OCI-LY7 (cell line): Measurements from ENCODE around the gene GJB3. TPM values are rescaled to one million over a fixed set of nuclear protein-coding genes. Genes with fewer than 3 reads are reported as not detected.

Experiments used
- BruUV-seq: library from RNA; stranded (reverse); fragments of 400-500 nt; replicated peaks from 2 replicates; lab custom pipeline; 2021; lab: Mats Ljungman, UMichigan
- CTCF ChIA-PET: fragments of 300-600 bp; sonication (Branson Sonifier 250); formaldehyde crosslinking; loops from one replicate; lab custom pipeline; 2022; ENCODE audit warnings: antibody characterized with exemption; ENCODE audit not compliant: unreplicated experiment; lab: Charles Lee
- POLR2A ChIA-PET: fragments of 300-600 bp; sonication (Branson Sonifier 250); formaldehyde crosslinking; loops from one replicate; lab custom pipeline; 2022; ENCODE audit warnings: antibody characterized with exemption; lab: Charles Lee
- DNase-seq: peaks from one replicate; pipeline ENCODE4 v3.0.0-alpha.2; 2015; ENCODE audit warnings: low spot score
- H2AFZ ChIP-seq: fragments of 200-600 bp; sonication (generic), shearing (Covaris generic); 2 replicates; pipeline ENCODE4 v1.6.1; 2014; ENCODE audit warnings: mild to moderate bottlenecking, antibody characterized with exemption, low read length, moderate library complexity
- H3K27ac ChIP-seq: fragments of 200-600 bp; sonication (generic); 2 replicates; pipeline ENCODE4 v1.5.1; 2014; ENCODE audit warnings: mixed run types, low read depth, mild to moderate bottlenecking, moderate library complexity, low read length, inconsistent platforms; ENCODE audit not compliant: poor library complexity, severe bottlenecking
- H3K36me3 ChIP-seq: fragments of 200-600 bp; sonication (generic); 2 replicates; pipeline ENCODE4 v1.6.1; 2014; ENCODE audit warnings: mild to moderate bottlenecking, antibody characterized with exemption, low read length, moderate library complexity, mixed read lengths; ENCODE audit not compliant: insufficient read depth
- H3K4me1 ChIP-seq: fragments of 200-600 bp; sonication (generic); 2 replicates; pipeline ENCODE4 v1.5.1; 2014; ENCODE audit warnings: mild to moderate bottlenecking, low read length; ENCODE audit not compliant: insufficient read depth, poor library complexity, severe bottlenecking
- H3K4me2 ChIP-seq: fragments of 200-600 bp; sonication (generic); 2 replicates; pipeline ENCODE4 v1.6.1; 2014; ENCODE audit warnings: mild to moderate bottlenecking, low read length
- H3K4me3 ChIP-seq: fragments of 200-600 bp; sonication (generic); 2 replicates; pipeline ENCODE4 v1.5.1; 2014; ENCODE audit warnings: mild to moderate bottlenecking, low read depth, low read length; ENCODE audit not compliant: poor library complexity, severe bottlenecking
- H3K79me2 ChIP-seq: fragments of 200-600 bp; sonication (generic); 2 replicates; pipeline ENCODE4 v1.6.1; 2016; ENCODE audit warnings: low read depth, mild to moderate bottlenecking, low read length, moderate library complexity, mixed read lengths; ENCODE audit not compliant: insufficient read depth
- H3K9me2 ChIP-seq: fragments of 200-600 bp; sonication (generic); 2 replicates; pipeline ENCODE4 v1.6.1; 2016; ENCODE audit warnings: mild to moderate bottlenecking, low read length, mixed read lengths; ENCODE audit not compliant: insufficient read depth
- H3K9me3 ChIP-seq: fragments of 200-600 bp; sonication (generic); 2 replicates; pipeline ENCODE4 v1.6.1; 2014; ENCODE audit warnings: mild to moderate bottlenecking, mixed run types, low read length, mixed read lengths
- H4K20me1 ChIP-seq: fragments of 200-600 bp; sonication (generic); 2 replicates; pipeline ENCODE4 v1.6.1; 2014; ENCODE audit warnings: mild to moderate bottlenecking, antibody characterized with exemption, low read length, moderate library complexity, mixed read lengths; ENCODE audit not compliant: insufficient read depth
- CTCF ChIP-seq: fragments of 200-600 bp; sonication (generic); conservative IDR thresholded peaks from 2 replicates; pipeline ENCODE4 v1.5.1; 2014; ENCODE audit warnings: mild to moderate bottlenecking, antibody characterized with exemption, low read length, moderate library complexity, mixed read lengths
- EZH2phosphoT487 ChIP-seq: fragments of 200-600 bp; sonication (generic); IDR thresholded peaks from 2 replicates; pipeline ENCODE4 v1.6.1; 2018; ENCODE audit warnings: low read depth, borderline replicate concordance, mild to moderate bottlenecking, mixed run types, antibody characterized with exemption, low read length, moderate library complexity, mixed read lengths
- intact Hi-C: fragments of 100-400 bp; cut with micrococcal nuclease; formaldehyde crosslinking; loops from one replicate; pipeline ENCODE4 v1.10.0; 2022; ENCODE audit not compliant: unreplicated experiment
- total RNA-seq, 2 experiments: library from RNA; depleted of rRNA in 1 of 2; stranded (reverse); fragments of >200 nt in 1 of 2; shearing (Covaris generic) in 1 of 2; gene quantifications; 2 replicates each; pipeline ENCODE4 v1.2.3, GENCODE V29; 2014 to 2022

Gene GJB3
- total RNA-seq, 2 experiments from 2014 or later, result not detected

DNA sequence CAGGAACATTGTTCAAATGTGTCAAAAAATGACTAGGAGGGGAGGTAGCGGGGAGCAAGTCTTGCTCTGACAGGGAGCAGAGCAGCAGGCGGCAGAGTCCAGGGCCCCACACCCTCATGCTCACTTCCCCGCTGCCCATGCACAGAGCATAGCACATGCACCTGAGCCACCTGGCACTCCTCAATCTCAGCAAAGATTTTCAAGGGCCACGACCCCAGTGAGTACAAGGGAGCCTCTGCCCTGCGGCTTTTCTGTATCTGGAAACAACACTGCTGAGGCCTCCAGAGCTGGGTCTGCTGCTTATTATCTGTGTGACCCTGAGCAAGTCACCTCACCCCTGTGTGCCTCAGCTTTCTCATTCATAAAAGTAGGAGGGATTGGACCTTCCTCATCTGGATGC, 1.1 kb upstream of the GJB3 start:
- Histone ChIP-seq H3K36me3 (no peaks in the 10 kb centered on the region), H3K27ac (no peak overlapping the region), H3K9me2 (no peaks in the 10 kb centered on the region), H4K20me1 (no peaks in the 10 kb centered on the region), H3K79me2 (no peaks in the 10 kb centered on the region), H3K4me1 (no peaks in the 10 kb centered on the region), H3K4me2 (no peak overlapping the region), H3K4me3 (no peak overlapping the region), H2AFZ (no peak overlapping the region), H3K9me3 (no peaks in the 10 kb centered on the region)
- DNase-seq, result no peak
- no peak for TF ChIP-seq CTCF
- no peak for TF ChIP-seq EZH2phosphoT487
- ChIA-PET CTCF (no interaction called here), POLR2A (no interaction called here)
- BruUV-seq, result no TSS peak
- intact Hi-C loops, result no loop called here

DNA sequence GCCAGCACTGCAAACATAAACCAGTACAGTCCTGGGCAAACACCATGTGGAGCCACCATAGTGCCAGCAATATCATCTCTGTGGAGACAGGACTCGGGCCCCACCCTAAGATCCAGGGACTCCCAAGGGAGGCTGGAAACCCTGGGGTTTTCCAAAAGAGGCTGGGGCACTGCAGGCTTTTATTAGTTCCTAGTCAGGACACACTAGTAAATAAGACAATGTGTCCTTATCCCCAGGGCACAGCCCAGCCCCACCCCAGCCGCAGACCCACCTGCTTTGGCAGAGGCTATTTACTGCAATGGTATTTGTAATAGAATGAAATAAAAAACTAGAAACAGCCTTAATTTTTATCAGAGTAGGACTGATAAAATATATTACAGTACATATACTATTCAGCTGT, 486 bp upstream of the GJB3 start:
- no peak overlapping the region for H3K27ac ChIP-seq
- no peaks in the 10 kb centered on the region for H3K4me1 ChIP-seq
- no peak overlapping the region for H3K4me2 ChIP-seq
- CTCF ChIA-PET, result no interaction called here
- H3K4me3 ChIP-seq, result no peak overlapping the region
- no peak for DNase-seq
- H4K20me1 ChIP-seq, result no peaks in the 10 kb centered on the region
- H2AFZ ChIP-seq, result no peak overlapping the region
- intact Hi-C loops, result no loop called here
- no peaks in the 10 kb centered on the region for H3K79me2 ChIP-seq
- no TSS peak for BruUV-seq
- POLR2A ChIA-PET, result no interaction called here
- H3K9me2 ChIP-seq, result no peaks in the 10 kb centered on the region
- TF ChIP-seq EZH2phosphoT487, result no peak
- TF ChIP-seq CTCF, result no peak
- H3K9me3 ChIP-seq, result no peaks in the 10 kb centered on the region
- H3K36me3 ChIP-seq, result no peaks in the 10 kb centered on the region

DNA sequence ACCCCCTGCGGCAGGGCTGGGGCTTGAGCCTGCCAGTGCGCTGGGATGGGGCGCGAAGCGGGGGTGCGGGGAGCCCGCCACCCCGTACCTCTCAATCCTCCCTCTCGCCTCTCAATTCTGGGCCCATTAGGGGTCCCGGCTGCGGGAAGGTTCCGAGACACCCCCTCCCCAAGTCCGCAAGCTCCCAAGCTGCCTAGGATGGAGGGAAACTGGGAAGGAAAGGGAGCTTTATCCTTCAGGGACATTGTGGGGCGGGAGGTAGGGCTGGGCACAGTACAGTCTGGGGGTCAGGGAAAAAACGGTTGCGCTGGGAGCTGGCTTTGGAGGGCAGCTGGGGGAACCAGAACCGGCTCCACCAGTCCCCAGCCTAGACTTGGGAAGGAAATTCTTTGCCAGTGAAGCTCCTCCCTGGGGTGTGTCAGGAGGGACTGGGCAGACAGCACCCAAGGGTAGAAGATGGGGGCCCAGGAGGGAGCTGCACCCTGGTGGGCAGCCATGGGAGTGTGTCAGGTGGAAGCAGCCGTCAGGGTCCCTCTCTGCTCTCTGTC, 904 bp downstream of the GJB3 start:
- CTCF ChIA-PET, result no interaction called here
- H3K4me3 ChIP-seq, result no peak overlapping the region
- no peaks in the 10 kb centered on the region for H3K79me2 ChIP-seq
- H4K20me1 ChIP-seq, result no peaks in the 10 kb centered on the region
- no peaks in the 10 kb centered on the region for H3K36me3 ChIP-seq
- intact Hi-C loops, result no loop called here
- H2AFZ ChIP-seq, result no peak overlapping the region
- no peak for DNase-seq
- H3K9me2 ChIP-seq, result no peaks in the 10 kb centered on the region
- H3K4me1 ChIP-seq, result no peaks in the 10 kb centered on the region
- no TSS peak for BruUV-seq
- H3K9me3 ChIP-seq, result no peaks in the 10 kb centered on the region
- POLR2A ChIA-PET, result no interaction called here
- TF ChIP-seq CTCF (no peak), EZH2phosphoT487 (no peak)
- H3K4me2 ChIP-seq, result no peak overlapping the region
- H3K27ac ChIP-seq, result no peak overlapping the region
